Measurements from ENCODE around the gene PLAC8L1. TPM values are rescaled to one million over a fixed set of nuclear protein-coding genes. Genes with fewer than 3 reads are reported as not detected.
"Not testable (repeated sequence)": the region's sequence is repeated elsewhere in the genome, so short reads cannot be mapped to it uniquely, and the experiment has no call there.

PLAC8L1 gene
- polyA plus RNA-seq (2013): 0.34 TPM

GRCh38 chr5:146105477-146105876, at the start of gene PLAC8L1:
TSS of gene PLAC8L1 (minus strand) at chr5:146105577. CDS start at chr5:146104311, 1,266 bp downstream.
- WGBS (ENCODE audit: insufficient coverage): no CpG with 5 or more reads among the region's 2 CpGs
- no peaks in the 10 kb centered on the region for H3K9me3 ChIP-seq (ENCODE audit: control extremely low read depth in 1 of 5, control insufficient read depth in 4 of 5, insufficient read depth in 2 of 5, low read depth in 1 of 5, low read length in 4 of 5)
- ChIA-PET POLR2A (no interaction called here), CTCF (no interaction called here)
- H3K4me1 ChIP-seq (ENCODE audit: control extremely low read depth in 1 of 4, control insufficient read depth in 4 of 4, insufficient read depth in 4 of 4, low read length in 3 of 4): peaks cover 0 to 12% (median 3%) of the 10 kb centered on the region in 4 experiments
- no peaks in the 10 kb centered on the region for H3K36me3 ChIP-seq (ENCODE audit: control insufficient read depth in 4 of 4, insufficient read depth in 4 of 4, low read length in 3 of 4)
- no peak within 1 kb of the TSS for H3K4me3 ChIP-seq (ENCODE audit: control insufficient read depth in 1 of 7, extremely low read depth in 1 of 7, insufficient read depth in 4 of 7, low read depth in 2 of 7, low read length in 6 of 7)
- H3K27ac ChIP-seq (ENCODE audit: insufficient read depth in 1 of 2, low read depth in 1 of 2, low read length in 2 of 2, poor library complexity in 1 of 2, severe bottlenecking in 2 of 2): no peak within 1 kb of the TSS
- DNase-seq: no peak
- no peaks in the 10 kb centered on the region for H3K27me3 ChIP-seq (replicated peaks in 2 of 5; ENCODE audit: control insufficient read depth in 4 of 5, insufficient read depth in 5 of 5, low read length in 4 of 5)

GRCh38 chr5:146151970-146152369, 46.6 kb upstream of the PLAC8L1 start:
- no peaks in the 10 kb centered on the region for H3K9me3 ChIP-seq (ENCODE audit: control extremely low read depth in 1 of 5, control insufficient read depth in 4 of 5, insufficient read depth in 2 of 5, low read depth in 1 of 5, low read length in 4 of 5)
- H3K27me3 ChIP-seq (replicated peaks in 2 of 5; ENCODE audit: control insufficient read depth in 4 of 5, insufficient read depth in 5 of 5, low read length in 4 of 5): no peaks in the 10 kb centered on the region
- no peaks in the 10 kb centered on the region for H3K4me1 ChIP-seq (ENCODE audit: control extremely low read depth in 1 of 4, control insufficient read depth in 4 of 4, insufficient read depth in 4 of 4, low read length in 3 of 4)
- H3K36me3 ChIP-seq (ENCODE audit: control insufficient read depth in 4 of 4, insufficient read depth in 4 of 4, low read length in 3 of 4): peaks cover 32 to 88% (median 61%) of the 10 kb centered on the region in 4 experiments
- CTCF ChIA-PET: interaction anchor here (1.7 to 1.9 kb wide), 2 partner anchors 14 to 21 kb away, joined by 4 to 7 read pairs; no protein-coding TSS in a partner anchor
- H3K4me3 ChIP-seq (ENCODE audit: control insufficient read depth in 1 of 7, extremely low read depth in 1 of 7, insufficient read depth in 4 of 7, low read depth in 2 of 7, low read length in 6 of 7): no peak overlapping the region
- no peak overlapping the region for H3K27ac ChIP-seq (ENCODE audit: insufficient read depth in 1 of 2, low read depth in 1 of 2, low read length in 2 of 2, poor library complexity in 1 of 2, severe bottlenecking in 2 of 2)
- no peak for DNase-seq
- POLR2A ChIA-PET: no interaction called here
- WGBS (ENCODE audit: insufficient coverage): 75% methylated on average over 3 of the region's 3 CpGs

DNA sequence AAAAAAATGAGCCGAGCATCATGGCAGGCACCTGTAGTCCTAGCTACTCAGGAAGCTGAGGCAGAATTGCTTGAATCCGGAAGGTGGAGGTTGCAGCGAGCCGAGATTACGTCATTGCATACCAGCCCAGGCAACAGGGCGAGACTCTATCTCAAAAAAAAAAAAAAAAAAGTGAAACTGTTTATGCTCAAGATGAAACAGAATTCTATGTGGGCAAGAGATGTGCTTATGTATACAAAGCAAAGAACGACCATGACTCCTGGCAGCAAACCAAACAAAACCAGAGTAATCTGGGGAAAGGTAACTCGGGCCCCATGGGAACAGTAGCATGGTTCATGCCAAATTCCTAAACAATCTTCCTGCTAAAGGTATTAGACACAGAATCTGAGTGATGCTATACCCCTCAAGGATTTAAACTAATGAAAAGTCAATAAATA, 32.6 kb upstream of the PLAC8L1 start:
- Histone ChIP-seq H3K9me3 (ENCODE audit: control extremely low read depth in 1 of 5, control insufficient read depth in 4 of 5, insufficient read depth in 2 of 5, low read depth in 1 of 5, low read length in 4 of 5) (no peaks in the 10 kb centered on the region), H3K27me3 (replicated peaks in 2 of 5; ENCODE audit: control insufficient read depth in 4 of 5, insufficient read depth in 5 of 5, low read length in 4 of 5) (no peaks in the 10 kb centered on the region), H3K4me1 (ENCODE audit: control extremely low read depth in 1 of 4, control insufficient read depth in 4 of 4, insufficient read depth in 4 of 4, low read length in 3 of 4) (no peaks in the 10 kb centered on the region), H3K4me3 (ENCODE audit: control insufficient read depth in 1 of 7, extremely low read depth in 1 of 7, insufficient read depth in 4 of 7, low read depth in 2 of 7, low read length in 6 of 7) (no peak overlapping the region), H3K36me3 (ENCODE audit: control insufficient read depth in 4 of 4, insufficient read depth in 4 of 4, low read length in 3 of 4) (peaks cover 15 to 71% (median 43%) of the 10 kb centered on the region in 4 experiments), H3K27ac (ENCODE audit: insufficient read depth in 1 of 2, low read depth in 1 of 2, low read length in 2 of 2, poor library complexity in 1 of 2, severe bottlenecking in 2 of 2) (no peak overlapping the region)
- POLR2A ChIA-PET: no interaction called here
- CTCF ChIA-PET: interaction anchor here (1.1 kb wide), 1 partner anchor 17 kb away, joined by 3 read pairs; no protein-coding TSS in a partner anchor
- no peak for DNase-seq
- 100% methylated on average over 5 of the region's 8 CpGs for WGBS (ENCODE audit: insufficient coverage)

DNA sequence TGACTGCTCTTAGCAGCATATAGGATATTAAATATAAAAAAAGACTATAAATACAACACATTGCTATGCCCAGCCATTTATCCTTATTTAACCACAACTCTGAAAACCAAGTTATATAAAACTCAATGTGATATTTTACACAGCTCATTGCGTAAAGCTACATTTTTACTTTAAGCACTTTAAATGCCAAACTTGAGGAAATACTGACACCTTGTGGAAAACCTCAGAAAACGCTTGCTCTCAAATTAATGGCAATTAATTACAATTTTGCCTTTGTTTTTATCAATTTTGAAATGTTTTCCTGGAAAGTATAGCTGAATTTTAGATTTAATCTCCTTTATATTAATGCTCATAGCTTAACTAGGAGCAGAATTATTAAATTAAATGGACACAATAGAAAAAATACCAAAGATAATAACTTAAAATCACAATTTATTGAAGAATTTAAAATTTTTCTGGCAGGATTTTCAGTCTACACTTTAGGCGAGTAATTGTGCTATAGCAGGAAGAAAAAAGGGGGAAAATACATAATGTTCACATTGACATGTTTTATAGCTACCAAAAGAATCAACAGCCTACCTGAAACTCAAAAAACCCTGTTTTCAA, 25.2 kb upstream of the PLAC8L1 start:
- CTCF ChIA-PET: interaction anchor here (0.7 to 4.3 kb wide), 23 partner anchors 9 to 1938 kb away, joined by 3 to 35 read pairs (median 4); partner anchors contain the start of gene PRELID2
- no peak overlapping the region for H3K27ac ChIP-seq (ENCODE audit: insufficient read depth in 1 of 2, low read depth in 1 of 2, low read length in 2 of 2, poor library complexity in 1 of 2, severe bottlenecking in 2 of 2)
- peaks cover 19 to 74% (median 45%) of the 10 kb centered on the region in 4 experiments for H3K36me3 ChIP-seq (ENCODE audit: control insufficient read depth in 4 of 4, insufficient read depth in 4 of 4, low read length in 3 of 4)
- H3K27me3 ChIP-seq (replicated peaks in 2 of 5; ENCODE audit: control insufficient read depth in 4 of 5, insufficient read depth in 5 of 5, low read length in 4 of 5): no peaks in the 10 kb centered on the region
- no peak overlapping the region for H3K4me3 ChIP-seq (ENCODE audit: control insufficient read depth in 1 of 7, extremely low read depth in 1 of 7, insufficient read depth in 4 of 7, low read depth in 2 of 7, low read length in 6 of 7)
- POLR2A ChIA-PET: interaction anchor here (0.6 kb wide), 1 partner anchor 26 kb away, joined by 3 read pairs; no protein-coding TSS in a partner anchor
- peak; percentile 59 to 80 (median 78) for DNase-seq
- peaks cover 0 to 3% (median 0%) of the 10 kb centered on the region in 4 experiments for H3K4me1 ChIP-seq (ENCODE audit: control extremely low read depth in 1 of 4, control insufficient read depth in 4 of 4, insufficient read depth in 4 of 4, low read length in 3 of 4)
- no peaks in the 10 kb centered on the region for H3K9me3 ChIP-seq (ENCODE audit: control extremely low read depth in 1 of 5, control insufficient read depth in 4 of 5, insufficient read depth in 2 of 5, low read depth in 1 of 5, low read length in 4 of 5)
- WGBS (ENCODE audit: insufficient coverage): 63% methylated on average over 1 of the region's 3 CpGs

DNA sequence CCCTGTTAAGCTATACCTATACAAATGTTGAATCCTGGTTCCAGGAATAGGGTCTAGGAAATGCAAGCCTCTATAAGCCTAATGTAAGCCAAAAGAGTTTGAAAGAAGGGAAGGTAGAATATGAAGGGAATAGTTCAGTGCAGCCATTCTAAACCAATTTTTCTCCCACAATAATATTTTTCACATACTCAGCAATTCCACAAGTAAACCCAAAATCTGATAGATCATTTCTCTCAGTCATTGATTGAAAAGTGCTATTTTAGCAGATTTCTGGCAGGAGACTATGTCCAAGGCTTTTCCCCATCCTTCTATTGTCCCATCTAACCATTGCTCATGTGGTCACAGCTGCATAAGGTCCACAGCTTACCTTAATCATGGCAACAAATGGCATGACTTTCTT, 20.7 kb upstream of the PLAC8L1 start:
- H3K4me1 ChIP-seq (ENCODE audit: control extremely low read depth in 1 of 4, control insufficient read depth in 4 of 4, insufficient read depth in 4 of 4, low read length in 3 of 4): peaks cover 0 to 3% (median 0%) of the 10 kb centered on the region in 4 experiments
- H3K27me3 ChIP-seq (replicated peaks in 2 of 5; ENCODE audit: control insufficient read depth in 4 of 5, insufficient read depth in 5 of 5, low read length in 4 of 5): no peaks in the 10 kb centered on the region
- H3K27ac ChIP-seq (ENCODE audit: insufficient read depth in 1 of 2, low read depth in 1 of 2, low read length in 2 of 2, poor library complexity in 1 of 2, severe bottlenecking in 2 of 2): no peak overlapping the region
- ChIA-PET CTCF (interaction anchor here (0.7 to 1.0 kb wide), 2 partner anchors 16 to 200 kb away, joined by 3 read pairs; no protein-coding TSS in a partner anchor), POLR2A (no interaction called here)
- no peak overlapping the region for H3K4me3 ChIP-seq (ENCODE audit: control insufficient read depth in 1 of 7, extremely low read depth in 1 of 7, insufficient read depth in 4 of 7, low read depth in 2 of 7, low read length in 6 of 7)
- peaks cover 19 to 79% (median 60%) of the 10 kb centered on the region in 4 experiments for H3K36me3 ChIP-seq (ENCODE audit: control insufficient read depth in 4 of 4, insufficient read depth in 4 of 4, low read length in 3 of 4)
- H3K9me3 ChIP-seq (ENCODE audit: control extremely low read depth in 1 of 5, control insufficient read depth in 4 of 5, insufficient read depth in 2 of 5, low read depth in 1 of 5, low read length in 4 of 5): peaks cover 0 to 2% (median 0%) of the 10 kb centered on the region in 5 experiments
- no peak for DNase-seq

DNA sequence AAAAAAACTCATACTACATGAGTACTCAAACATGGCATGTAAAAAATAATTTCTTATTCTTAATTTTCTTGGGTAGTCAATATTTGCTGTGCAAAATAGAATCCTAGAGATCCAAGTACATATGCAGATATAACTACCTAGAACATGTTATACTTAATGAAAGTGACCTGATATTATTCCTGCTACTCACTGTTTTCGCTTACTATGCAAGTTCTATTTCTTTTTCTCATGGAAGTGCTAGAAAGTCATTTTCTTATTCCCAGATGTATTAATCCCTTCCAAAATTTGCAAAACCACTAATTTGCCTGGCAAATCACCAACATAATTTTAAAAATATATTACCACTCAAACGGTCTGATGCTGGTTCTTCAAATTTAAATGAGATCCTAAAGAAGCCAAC, 19.2 kb upstream of the PLAC8L1 start:
- Histone ChIP-seq H3K9me3 (ENCODE audit: control extremely low read depth in 1 of 5, control insufficient read depth in 4 of 5, insufficient read depth in 2 of 5, low read depth in 1 of 5, low read length in 4 of 5) (peaks cover 0 to 2% (median 0%) of the 10 kb centered on the region in 5 experiments), H3K27me3 (replicated peaks in 2 of 5; ENCODE audit: control insufficient read depth in 4 of 5, insufficient read depth in 5 of 5, low read length in 4 of 5) (no peaks in the 10 kb centered on the region), H3K4me3 (ENCODE audit: control insufficient read depth in 1 of 7, extremely low read depth in 1 of 7, insufficient read depth in 4 of 7, low read depth in 2 of 7, low read length in 6 of 7) (no peak overlapping the region), H3K4me1 (ENCODE audit: control extremely low read depth in 1 of 4, control insufficient read depth in 4 of 4, insufficient read depth in 4 of 4, low read length in 3 of 4) (peaks cover 0 to 3% (median 0%) of the 10 kb centered on the region in 4 experiments), H3K36me3 (ENCODE audit: control insufficient read depth in 4 of 4, insufficient read depth in 4 of 4, low read length in 3 of 4) (peaks cover 23 to 87% (median 67%) of the 10 kb centered on the region in 4 experiments), H3K27ac (ENCODE audit: insufficient read depth in 1 of 2, low read depth in 1 of 2, low read length in 2 of 2, poor library complexity in 1 of 2, severe bottlenecking in 2 of 2) (no peak overlapping the region)
- ChIA-PET POLR2A (no interaction called here), CTCF (interaction anchor here (0.9 kb wide), 1 partner anchor 9 kb away, joined by 3 read pairs; no protein-coding TSS in a partner anchor)
- no peak for DNase-seq
- WGBS (ENCODE audit: insufficient coverage): 75% methylated on average over 1 of the region's 2 CpGs

DNA sequence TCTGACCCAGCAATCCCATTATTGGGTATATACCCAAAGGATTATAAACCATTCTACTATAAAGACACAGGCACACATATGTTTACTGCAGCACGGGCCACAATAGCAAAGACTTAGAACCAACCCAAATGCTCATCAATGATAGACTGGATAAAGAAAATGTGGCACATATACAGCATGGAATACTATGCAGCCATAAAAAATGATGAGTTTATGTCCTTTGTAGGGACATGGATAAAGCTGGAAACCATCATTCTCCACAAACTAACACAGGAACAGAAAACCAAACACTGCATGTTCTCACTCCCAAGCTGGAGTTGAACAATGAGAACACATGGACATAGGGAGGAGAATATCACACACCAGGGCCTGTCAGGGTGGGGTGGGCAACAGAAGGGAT, 16.1 kb upstream of the PLAC8L1 start:
- CTCF ChIA-PET: interaction anchor here (0.9 to 2.9 kb wide), 3 partner anchors 8 to 16 kb away, joined by 3 to 17 read pairs (median 3); no protein-coding TSS in a partner anchor
- no CpG with 5 or more reads among the region's 1 CpG for WGBS (ENCODE audit: insufficient coverage)
- POLR2A ChIA-PET: not testable (repeated sequence)

More for the DNA sequence above, 16.1 kb upstream of the PLAC8L1 start:
- H3K27ac ChIP-seq (ENCODE audit: insufficient read depth in 1 of 2, low read depth in 1 of 2, low read length in 2 of 2, poor library complexity in 1 of 2, severe bottlenecking in 2 of 2); H3K4me1 ChIP-seq (ENCODE audit: control extremely low read depth in 1 of 4, control insufficient read depth in 4 of 4, insufficient read depth in 4 of 4, low read length in 3 of 4); DNase-seq; H3K27me3 ChIP-seq (replicated peaks in 2 of 5; ENCODE audit: control insufficient read depth in 4 of 5, insufficient read depth in 5 of 5, low read length in 4 of 5); H3K9me3 ChIP-seq (ENCODE audit: control extremely low read depth in 1 of 5, control insufficient read depth in 4 of 5, insufficient read depth in 2 of 5, low read depth in 1 of 5, low read length in 4 of 5); H3K4me3 ChIP-seq (ENCODE audit: control insufficient read depth in 1 of 7, extremely low read depth in 1 of 7, insufficient read depth in 4 of 7, low read depth in 2 of 7, low read length in 6 of 7): not testable (repeated sequence)
- H3K36me3 ChIP-seq (ENCODE audit: control insufficient read depth in 4 of 4, insufficient read depth in 4 of 4, low read length in 3 of 4): peaks cover 19 to 83% (median 66%) of the 10 kb centered on the region in 4 experiments
